C4-2B (cell line): ENCODE results near the gene COG7.
"Not testable (repeated sequence)": the region's sequence is repeated elsewhere in the genome, so short reads cannot be mapped to it uniquely, and the experiment has no call there.

ENCODE experiments used
- H3K27ac ChIP-seq: fragments of 450-650 bp; 2 replicates; pipeline ENCODE4 v1.5.1; 2017
- CTCF ChIP-seq: fragments of 450-650 bp; conservative IDR thresholded peaks from 2 replicates; pipeline ENCODE4 v1.5.1; 2017; ENCODE audit warnings: mild to moderate bottlenecking
- ZFX ChIP-seq: fragments of 450-650 bp; IDR thresholded peaks from 2 replicates; pipeline ENCODE4 v1.6.1; 2017

The COG7 gene

DNA sequence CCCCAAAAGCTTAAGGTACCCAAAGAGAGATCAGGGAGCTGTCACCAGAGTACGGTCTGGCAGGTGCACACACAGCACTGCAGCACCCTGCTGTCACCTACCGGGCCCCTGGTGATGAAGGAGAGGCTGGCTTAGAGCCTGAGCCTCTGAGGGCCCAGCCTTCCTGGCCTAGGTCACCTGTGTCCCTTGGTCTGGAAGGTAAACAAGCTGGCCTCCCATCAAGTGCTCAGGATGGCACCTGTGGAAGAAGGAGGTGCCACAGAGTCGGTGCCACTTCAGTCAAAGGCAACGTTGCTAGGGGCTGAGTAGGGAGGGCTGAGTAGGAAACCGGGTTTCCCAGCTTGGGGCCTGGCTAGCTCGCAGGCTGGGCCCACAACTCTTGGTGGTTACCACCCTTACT lies 70.7 kb downstream of the COG7 start:
- H3K27ac ChIP-seq, result no peak overlapping the region
- no peak for TF ChIP-seq ZFX
- TF ChIP-seq CTCF, result no peak

- not testable (repeated sequence) for H3K27ac ChIP-seq
These were observed 71.3 kb downstream of the COG7 start for GRCh38 chr16:23381702-23382101.

GRCh38 chr16:23380501-23380951 lies 72.5 kb downstream of the COG7 start:
- no peak for TF ChIP-seq CTCF
- no peak for TF ChIP-seq ZFX
- no peak overlapping the region for H3K27ac ChIP-seq

- no peak for TF ChIP-seq CTCF
- no peak for TF ChIP-seq ZFX
- H3K27ac ChIP-seq, result no peak overlapping the region
These were observed 73.3 kb downstream of the COG7 start for GRCh38 chr16:23379707-23380106.

GRCh38 chr16:23378921-23379320 lies 74.1 kb downstream of the COG7 start:
- no peak overlapping the region for H3K27ac ChIP-seq
- TF ChIP-seq ZFX (no peak), CTCF (no peak)

- H3K27ac ChIP-seq, result no peak overlapping the region
- TF ChIP-seq ZFX (no peak), CTCF (no peak)
These were observed 74.7 kb downstream of the COG7 start for GRCh38 chr16:23378256-23378655.

DNA sequence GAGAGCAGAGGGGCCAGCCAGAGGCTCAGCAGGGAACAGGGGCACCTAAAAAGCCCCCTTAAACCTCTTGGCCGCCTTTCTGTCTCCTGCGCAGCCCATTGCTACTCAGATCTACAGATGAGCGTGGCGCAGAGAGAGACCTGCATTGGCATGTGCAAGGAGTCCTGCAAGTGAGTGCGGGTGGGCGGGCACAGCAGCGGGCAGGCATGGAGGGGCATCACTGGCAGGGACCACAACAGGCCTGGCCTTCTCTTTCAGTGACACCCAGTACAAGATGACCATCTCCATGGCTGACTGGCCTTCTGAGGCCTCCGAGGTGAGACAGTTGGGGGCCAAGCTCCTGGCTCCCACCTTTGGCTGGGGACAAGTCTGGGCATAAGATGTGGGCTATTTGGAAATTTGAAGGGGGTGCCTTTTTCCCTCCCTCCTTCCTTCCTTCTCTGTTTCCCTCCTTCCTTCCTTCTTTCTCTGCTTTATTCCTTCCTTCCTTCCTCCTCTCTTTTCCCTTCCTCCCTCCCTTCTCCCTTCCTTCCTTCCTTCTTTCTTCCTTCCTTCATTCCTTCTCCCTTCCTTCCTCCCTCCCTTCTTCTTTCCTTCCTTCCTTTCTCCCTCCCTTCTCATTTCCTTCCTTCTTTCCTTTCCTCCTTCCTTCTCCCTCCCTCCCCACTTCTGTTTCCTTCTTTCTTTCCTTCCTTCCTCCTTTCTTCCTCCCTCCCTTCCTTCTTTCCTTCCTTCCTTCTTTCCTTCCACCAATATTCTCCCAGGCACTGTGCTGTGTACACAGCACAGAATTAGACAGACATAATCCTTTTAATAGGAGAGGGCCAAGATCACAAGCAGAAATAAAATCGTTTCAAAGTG lies 75.7 kb downstream of the COG7 start:
- no peak overlapping the region for H3K27ac ChIP-seq
- TF ChIP-seq ZFX, result no peak
- TF ChIP-seq CTCF, result no peak

GRCh38 chr16:23375643-23376042 lies 77.3 kb downstream of the COG7 start:
- H3K27ac ChIP-seq, result no peak overlapping the region
- no peak for TF ChIP-seq ZFX
- no peak for TF ChIP-seq CTCF
